DND-41 (cell line): ENCODE data around the gene PDIA2.

Source experiments
- CTCF ChIP-seq: IDR thresholded peaks from 2 replicates; pipeline ENCODE4 v1.5.1; 2012; ENCODE audit warnings: borderline replicate concordance, low read length, moderate library complexity, mild to moderate bottlenecking; ENCODE audit not compliant: poor library complexity, severe bottlenecking; ENCODE audit errors: extremely low read depth
- EZH2 ChIP-seq: IDR thresholded peaks from 3 replicates; pipeline ENCODE4 v1.6.1; 2012; ENCODE audit warnings: borderline replicate concordance, low read depth, mild to moderate bottlenecking, moderate library complexity, low read length, inconsistent platforms; ENCODE audit not compliant: severe bottlenecking

GRCh38 chr16:307691-308312 is 24.8 kb downstream of the PDIA2 start:
- TF ChIP-seq CTCF (no peak), EZH2 (no peak)
